DND-41 (cell line): ENCODE results near the gene CDKN2B-AS1.
A peak's percentile ranks its signal among the peaks of the same experiment; 100 is the strongest.

ENCODE experiments used
- ATAC-seq: fragments of 200-7000 bp; cut with Tn5 transposase; 3 replicates; pipeline ENCODE4 v1.9.1; 2021; ENCODE audit warnings: low read depth; ENCODE audit not compliant: insufficient read depth
- DNase-seq: peaks from one replicate; pipeline ENCODE4 v3.0.0-alpha.2; 2020
- H2AFZ ChIP-seq: 2 replicates; pipeline ENCODE4 v1.6.0; 2012; ENCODE audit warnings: low read depth, low read length
- H3K27ac ChIP-seq: 2 replicates; pipeline ENCODE4 v1.5.1; 2012; ENCODE audit warnings: low read length, inconsistent platforms
- H3K27me3 ChIP-seq: fragments of 200-600 bp; sonication (generic); 2 replicates; pipeline ENCODE4 v1.6.0; 2012; ENCODE audit warnings: low read length, mild to moderate bottlenecking, inconsistent platforms; ENCODE audit not compliant: insufficient read depth, poor library complexity
- H3K36me3 ChIP-seq: 2 replicates; pipeline ENCODE4 v1.5.1; 2012; ENCODE audit warnings: low read length, inconsistent platforms; ENCODE audit not compliant: insufficient read depth
- H3K4me1 ChIP-seq: 2 replicates; pipeline ENCODE4 v1.5.1; 2012; ENCODE audit warnings: mild to moderate bottlenecking, low read length; ENCODE audit not compliant: insufficient read depth
- H3K4me2 ChIP-seq: 2 replicates; pipeline ENCODE4 v1.6.0; 2012; ENCODE audit warnings: mild to moderate bottlenecking, moderate library complexity, low read length, inconsistent platforms; ENCODE audit not compliant: insufficient read depth
- H3K4me3 ChIP-seq, 2 experiments: fragments of 200-600 bp in 1 of 2; shearing (Covaris generic) in 1 of 2; 2 replicates each; pipeline ENCODE4 v1.5.1; 2012 to 2016; ENCODE audit warnings: inconsistent platforms in 2 of 2, low read length in 2 of 2, mild to moderate bottlenecking in 2 of 2, low read depth in 1 of 2, moderate library complexity in 1 of 2
- H3K79me2 ChIP-seq: 2 replicates; pipeline ENCODE4 v1.6.0; 2012; ENCODE audit warnings: low read length, inconsistent platforms; ENCODE audit not compliant: insufficient read depth
- H3K9ac ChIP-seq: 2 replicates; pipeline ENCODE4 v1.6.0; 2012; ENCODE audit warnings: low read depth, mild to moderate bottlenecking, inconsistent platforms, low read length, moderate library complexity
- H3K9me3 ChIP-seq: 2 replicates; pipeline ENCODE4 v1.5.1; 2012; ENCODE audit warnings: low read length, moderate library complexity, mild to moderate bottlenecking, inconsistent platforms; ENCODE audit not compliant: insufficient read depth, severe bottlenecking
- H4K20me1 ChIP-seq: 2 replicates; pipeline ENCODE4 v1.6.0; 2012; ENCODE audit warnings: low read length; ENCODE audit not compliant: insufficient read depth
- CTCF ChIP-seq: IDR thresholded peaks from 2 replicates; pipeline ENCODE4 v1.5.1; 2012; ENCODE audit warnings: borderline replicate concordance, low read length, moderate library complexity, mild to moderate bottlenecking; ENCODE audit not compliant: poor library complexity, severe bottlenecking; ENCODE audit errors: extremely low read depth
- EZH2 ChIP-seq: IDR thresholded peaks from 3 replicates; pipeline ENCODE4 v1.6.1; 2012; ENCODE audit warnings: borderline replicate concordance, low read depth, mild to moderate bottlenecking, moderate library complexity, low read length, inconsistent platforms; ENCODE audit not compliant: severe bottlenecking

The CDKN2B-AS1 gene

GRCh38 chr9:21991072-21991959 is 3.3 kb upstream of the CDKN2B-AS1 start:
- Histone ChIP-seq H4K20me1 (peaks cover 13% of the 10 kb centered on the region; the same call in 1 of the 2 replicates), H3K9ac (peak overlapping the region; percentile 97), H3K79me2 (peaks cover 97% of the 10 kb centered on the region), H3K4me1 (peaks cover 57% of the 10 kb centered on the region), H2AFZ (no peak overlapping the region), H3K27ac (peak overlapping the region; percentile 72), H3K4me2 (peak overlapping the region; percentile 74), H3K36me3 (peaks cover 33% of the 10 kb centered on the region), H3K27me3 (no peaks in the 10 kb centered on the region), H3K9me3 (no peaks in the 10 kb centered on the region), H3K4me3 (peak overlapping the region; percentile 39 to 71)
- TF ChIP-seq EZH2 = no peak
- no peak for TF ChIP-seq CTCF
- DNase-seq = no peak
- ATAC-seq = no peak

GRCh38 chr9:21993007-21993406 is 1.6 kb upstream of the CDKN2B-AS1 start:
- H3K27me3 ChIP-seq = no peaks in the 10 kb centered on the region
- peaks cover 97% of the 10 kb centered on the region for H3K79me2 ChIP-seq
- no peak for ATAC-seq
- H3K4me3 ChIP-seq = peak overlapping the region; percentile 39 to 71; a peak in 3 of 4 replicates
- H3K9me3 ChIP-seq = no peaks in the 10 kb centered on the region
- TF ChIP-seq CTCF (no peak), EZH2 (no peak)
- H3K4me2 ChIP-seq = peak overlapping the region; percentile 74
- peaks cover 46% of the 10 kb centered on the region for H3K36me3 ChIP-seq
- peak overlapping the region; percentile 97 for H3K9ac ChIP-seq
- H3K27ac ChIP-seq = peak overlapping the region; percentile 89
- peaks cover 24% of the 10 kb centered on the region; the same call in 1 of the 2 replicates for H4K20me1 ChIP-seq
- DNase-seq = no peak
- peak overlapping the region; percentile 63; the same call in 1 of the 2 replicates for H2AFZ ChIP-seq
- peaks cover 57% of the 10 kb centered on the region for H3K4me1 ChIP-seq

- peak within 1 kb of the TSS; percentile 99 for H3K27ac ChIP-seq
- peak within 1 kb of the TSS; percentile 97 for H3K9ac ChIP-seq
- peak within 1 kb of the TSS; percentile 64 for H2AFZ ChIP-seq
- TF ChIP-seq CTCF (peak; percentile 44), EZH2 (no peak)
- peaks cover 26% of the 10 kb centered on the region; the same call in 1 of the 2 replicates for H4K20me1 ChIP-seq
- peaks cover 43% of the 10 kb centered on the region for H3K36me3 ChIP-seq
- no peaks in the 10 kb centered on the region for H3K9me3 ChIP-seq
- H3K27me3 ChIP-seq = no peaks in the 10 kb centered on the region
- no peak for DNase-seq
- H3K79me2 ChIP-seq = peaks cover 97% of the 10 kb centered on the region
- H3K4me2 ChIP-seq = peak within 1 kb of the TSS; percentile 74
- peak; percentile 67 for ATAC-seq
- peaks cover 57% of the 10 kb centered on the region for H3K4me1 ChIP-seq
- H3K4me3 ChIP-seq = peak within 1 kb of the TSS; percentile 53 to 71
Measured at GRCh38 chr9:21993893-21994555, 567 bp upstream of the CDKN2B-AS1 start, which contains the start of gene CDKN2A. CDKN2A (minus strand) TSS chr9:21994392.
